Measurements from ENCODE around the gene SGMS1. TPM values are rescaled to one million over a fixed set of nuclear protein-coding genes. Genes with fewer than 3 reads are reported as not detected.

SGMS1 gene
- polyA plus RNA-seq, 1 experiment, result 21.1 TPM

GRCh38 chr10:50558371-50558770 is 65.4 kb downstream of the SGMS1 start:
- POLR2A ChIA-PET, result no interaction called here

GRCh38 chr10:50557130-50557682 is 66.5 kb downstream of the SGMS1 start:
- CTCF ChIA-PET, result interaction anchor here (0.7 kb wide), 1 partner anchor 92 kb away, joined by 3 read pairs; no protein-coding TSS in a partner anchor
- POLR2A ChIA-PET, result no interaction called here
- no peaks in the 10 kb centered on the region for H3K36me3 ChIP-seq (ENCODE audit: control insufficient read depth, insufficient read depth, low read length)
- H3K27me3 ChIP-seq (ENCODE audit: control insufficient read depth, insufficient read depth, low read length), result no peaks in the 10 kb centered on the region
- no peak for DNase-seq (ENCODE audit: low read depth)
- H3K4me3 ChIP-seq (ENCODE audit: low read depth, low read length), result no peak overlapping the region
- TF ChIP-seq CTCF (IDR thresholded peaks at IDR 0.05; ENCODE audit: insufficient read depth, low read depth, low read length), result no peak

More at GRCh38 chr10:50558371-50558770, 65.4 kb downstream of the SGMS1 start:
- no peak for TF ChIP-seq CTCF (IDR thresholded peaks at IDR 0.05; ENCODE audit: insufficient read depth, low read depth, low read length)
- CTCF ChIA-PET, result no interaction called here
- H3K36me3 ChIP-seq (ENCODE audit: control insufficient read depth, insufficient read depth, low read length), result no peaks in the 10 kb centered on the region
- H3K27me3 ChIP-seq (ENCODE audit: control insufficient read depth, insufficient read depth, low read length), result no peaks in the 10 kb centered on the region
- no peak for DNase-seq (ENCODE audit: low read depth)
- no peak overlapping the region for H3K4me3 ChIP-seq (ENCODE audit: low read depth, low read length)

- DNase-seq (ENCODE audit: low read depth), result no peak
- ChIA-PET POLR2A (no interaction called here), CTCF (no interaction called here)
- H3K27me3 ChIP-seq (ENCODE audit: control insufficient read depth, insufficient read depth, low read length), result no peaks in the 10 kb centered on the region
- no peaks in the 10 kb centered on the region for H3K36me3 ChIP-seq (ENCODE audit: control insufficient read depth, insufficient read depth, low read length)
- no peak for TF ChIP-seq CTCF (IDR thresholded peaks at IDR 0.05; ENCODE audit: insufficient read depth, low read depth, low read length)
- H3K4me3 ChIP-seq (ENCODE audit: low read depth, low read length), result no peak overlapping the region
Observed at GRCh38 chr10:50556237-50557120, 67.3 kb downstream of the SGMS1 start.

GRCh38 chr10:50554995-50555568 is 68.7 kb downstream of the SGMS1 start:
- CTCF ChIA-PET, result interaction anchor here (0.8 to 1.8 kb wide), 2 partner anchors 71 to 137 kb away, joined by 3 read pairs; no protein-coding TSS in a partner anchor
- no peaks in the 10 kb centered on the region for H3K27me3 ChIP-seq (ENCODE audit: control insufficient read depth, insufficient read depth, low read length)
- H3K36me3 ChIP-seq (ENCODE audit: control insufficient read depth, insufficient read depth, low read length), result no peaks in the 10 kb centered on the region
- TF ChIP-seq CTCF (IDR thresholded peaks at IDR 0.05; ENCODE audit: insufficient read depth, low read depth, low read length), result no peak
- POLR2A ChIA-PET, result no interaction called here
- no peak overlapping the region for H3K4me3 ChIP-seq (ENCODE audit: low read depth, low read length)
- no peak for DNase-seq (ENCODE audit: low read depth)

GRCh38 chr10:50554376-50554994 is 69.3 kb downstream of the SGMS1 start:
- H3K36me3 ChIP-seq (ENCODE audit: control insufficient read depth, insufficient read depth, low read length), result no peaks in the 10 kb centered on the region
- no peak for DNase-seq (ENCODE audit: low read depth)
- H3K4me3 ChIP-seq (ENCODE audit: low read depth, low read length), result no peak overlapping the region
- POLR2A ChIA-PET, result no interaction called here
- CTCF ChIA-PET, result interaction anchor here (1.6 to 1.8 kb wide), 2 partner anchors 95 to 136 kb away, joined by 3 to 4 read pairs; no protein-coding TSS in a partner anchor
- no peak for TF ChIP-seq CTCF (IDR thresholded peaks at IDR 0.05; ENCODE audit: insufficient read depth, low read depth, low read length)
- no peaks in the 10 kb centered on the region for H3K27me3 ChIP-seq (ENCODE audit: control insufficient read depth, insufficient read depth, low read length)
